Mesenchymal stem cell (in vitro differentiated cells and primary cell): Measurements from ENCODE around the gene MUS81. TPM values are rescaled to one million over a fixed set of nuclear protein-coding genes. Genes with fewer than 3 reads are reported as not detected.
A peak's percentile ranks its signal among the peaks of the same experiment; 100 is the strongest.

Experiments used
- DNase-seq: peaks from one replicate; pipeline ENCODE4 v3.0.0-alpha.2; 2013
- H2AFZ ChIP-seq: one replicate; pipeline ENCODE4 v1.6.1; 2013; ENCODE audit warnings: low read depth, mild to moderate bottlenecking, control low read depth, inconsistent platforms, low read length, moderate library complexity
- H2AK5ac ChIP-seq: 2 replicates; pipeline ENCODE4 v1.6.1; 2013; ENCODE audit warnings: low read length, moderate library complexity, mild to moderate bottlenecking, inconsistent platforms; ENCODE audit not compliant: severe bottlenecking
- H2BK120ac ChIP-seq: one replicate; pipeline ENCODE4 v1.6.1; 2013; ENCODE audit warnings: low read depth, mild to moderate bottlenecking, inconsistent platforms, low read length, moderate library complexity
- H2BK12ac ChIP-seq, 2 experiments: one replicate each; pipeline ENCODE4 v1.6.1; 2013; ENCODE audit warnings: inconsistent platforms in 2 of 2, low read length in 2 of 2, mild to moderate bottlenecking in 2 of 2, moderate library complexity in 2 of 2, control low read depth in 1 of 2
- H2BK15ac ChIP-seq: one replicate; pipeline ENCODE4 v1.6.1; 2013; ENCODE audit warnings: mild to moderate bottlenecking, low read depth, inconsistent platforms; ENCODE audit not compliant: poor library complexity, severe bottlenecking
- H2BK5ac ChIP-seq: 2 replicates; pipeline ENCODE4 v1.6.1; 2013; ENCODE audit warnings: low read depth, mild to moderate bottlenecking, low read length, control low read depth, inconsistent platforms; ENCODE audit not compliant: poor library complexity, severe bottlenecking
- H3K14ac ChIP-seq, 2 experiments: one replicate each; pipeline ENCODE4 v1.6.1; 2013; ENCODE audit warnings: inconsistent platforms in 2 of 2, low read length in 2 of 2, control low read depth in 1 of 2, mild to moderate bottlenecking in 1 of 2, moderate library complexity in 1 of 2
- H3K18ac ChIP-seq, 2 experiments: one replicate each; pipeline ENCODE4 v1.6.1; 2013; ENCODE audit warnings: inconsistent platforms in 2 of 2, low read length in 2 of 2, control low read depth in 1 of 2, low read depth in 1 of 2, mild to moderate bottlenecking in 1 of 2
- H3K23ac ChIP-seq, 2 experiments: one replicate each; pipeline ENCODE4 v1.6.1; 2013; ENCODE audit warnings: inconsistent platforms in 2 of 2, low read length in 2 of 2, mild to moderate bottlenecking in 2 of 2, moderate library complexity in 2 of 2, control low read depth in 1 of 2
- H3K27ac ChIP-seq: 2 replicates; pipeline ENCODE4 v1.5.1; 2013; ENCODE audit warnings: mild to moderate bottlenecking, moderate library complexity, low read length, control low read depth, inconsistent platforms; ENCODE audit not compliant: poor library complexity, severe bottlenecking
- H3K27me3 ChIP-seq, 2 experiments: 2 replicates each; pipeline versions ENCODE4 v1.6.1 to v1.7.0; 2013; ENCODE audit warnings: low read length in 2 of 2, mild to moderate bottlenecking in 2 of 2, moderate library complexity in 2 of 2, control low read depth in 1 of 2, inconsistent platforms in 1 of 2; ENCODE audit not compliant: control insufficient read depth in 1 of 2, insufficient read depth in 1 of 2
- H3K36me3 ChIP-seq, 2 experiments: 2 replicates each; pipeline versions ENCODE4 v1.6.1 to v1.7.0; 2013; ENCODE audit warnings: low read length in 2 of 2, control low read depth in 1 of 2, inconsistent platforms in 1 of 2, low read depth in 1 of 2, mild to moderate bottlenecking in 1 of 2; ENCODE audit not compliant: insufficient read depth in 2 of 2, control insufficient read depth in 1 of 2
- H3K4ac ChIP-seq, 2 experiments: one replicate each; pipeline ENCODE4 v1.6.1; 2013; ENCODE audit warnings: inconsistent platforms in 2 of 2, low read length in 2 of 2, mild to moderate bottlenecking in 2 of 2, moderate library complexity in 2 of 2, control low read depth in 1 of 2, low read depth in 1 of 2
- H3K4me1 ChIP-seq: 2 replicates; pipeline ENCODE4 v1.6.1; 2013; ENCODE audit warnings: low read depth, low read length, control low read depth; ENCODE audit not compliant: control insufficient read depth, insufficient read depth
- H3K4me2 ChIP-seq: 2 replicates; pipeline ENCODE4 v1.6.1; 2013; ENCODE audit warnings: low read length, mild to moderate bottlenecking, inconsistent platforms; ENCODE audit not compliant: poor library complexity, severe bottlenecking
- H3K4me3 ChIP-seq, 2 experiments: 2 replicates each; pipeline versions ENCODE4 v1.5.1 to v1.7.0; 2013; ENCODE audit warnings: low read length in 2 of 2, mild to moderate bottlenecking in 2 of 2, control low read depth in 1 of 2, low read depth in 1 of 2; ENCODE audit not compliant: insufficient read depth in 1 of 2
- H3K79me1 ChIP-seq: replicated peaks from 2 replicates; pipeline ENCODE4 v1.6.1; 2013; ENCODE audit warnings: mild to moderate bottlenecking, control low read depth, low read length, inconsistent platforms; ENCODE audit not compliant: poor library complexity, severe bottlenecking
- H3K9ac ChIP-seq: 2 replicates; pipeline ENCODE4 v1.7.0; 2013; ENCODE audit warnings: mild to moderate bottlenecking, low read length, moderate library complexity
- H3K9me3 ChIP-seq: 2 replicates; pipeline ENCODE4 v1.7.0; 2013; ENCODE audit warnings: mild to moderate bottlenecking, low read length; ENCODE audit not compliant: control insufficient read depth
- H4K8ac ChIP-seq: one replicate; pipeline ENCODE4 v1.6.1; 2013; ENCODE audit warnings: inconsistent platforms, mild to moderate bottlenecking, low read length, moderate library complexity
- H4K91ac ChIP-seq: one replicate; pipeline ENCODE4 v1.6.1; 2013; ENCODE audit warnings: mild to moderate bottlenecking, low read length, inconsistent platforms
- WGBS: methylation state at CpG from one replicate; pipeline ENCODE4 v1.1.7; 2013; ENCODE audit warnings: mixed read lengths; 5-methylcytosine and 5-hydroxymethylcytosine counted together
- polyA plus RNA-seq, 2 experiments: library from polyadenylated mRNA; stranded (reverse); fragments of 200-250 nt; gene quantifications; one replicate each; pipeline ENCODE4 v1.2.3, GENCODE V29; 2013

The MUS81 gene
- 36.8 TPM for polyA plus RNA-seq (2013, experiment 1 of 2)
- polyA plus RNA-seq (2013, experiment 2 of 2) = 36.2 TPM

- Histone ChIP-seq H3K9me3 (no peaks in the 10 kb centered on the region), H3K79me1 (peaks cover 12% of the 10 kb centered on the region), H3K4me1 (peaks cover 42% of the 10 kb centered on the region), H4K8ac (peak within 1 kb of the TSS; percentile 94), H3K4me3 (peak within 1 kb of the TSS; percentile 93 to 94), H4K91ac (peak within 1 kb of the TSS; percentile 96), H3K27ac (peak within 1 kb of the TSS; percentile 98), H2BK15ac (peak within 1 kb of the TSS; percentile 97), H3K27me3 (no peaks in the 10 kb centered on the region), H3K36me3 (peaks cover 46 to 48% of the 10 kb centered on the region in 2 experiments), H3K23ac (peak within 1 kb of the TSS; percentile 67 to 96), H3K18ac (peak within 1 kb of the TSS; percentile 77 to 93), H3K4ac (peak within 1 kb of the TSS; percentile 92 to 98), H2BK120ac (peak within 1 kb of the TSS; percentile 86), H2AFZ (peak within 1 kb of the TSS; percentile 36), H2AK5ac (peak within 1 kb of the TSS; percentile 47), H3K4me2 (peak within 1 kb of the TSS; percentile 91), H3K14ac (peak within 1 kb of the TSS in 1 of 2 experiments; percentile 99), H2BK12ac (peak within 1 kb of the TSS; percentile 69 to 90), H3K9ac (peak within 1 kb of the TSS; percentile 96), H2BK5ac (peak within 1 kb of the TSS; percentile 85)
- peak; percentile 98 for DNase-seq
- under 1% methylated on average over 77 of the region's 78 CpGs for WGBS
These were observed at the start of gene MUS81 for GRCh38 chr11:65860278-65861164. TSS of gene MUS81 (plus strand) at chr11:65860433. CDS start at chr11:65860754, 321 bp downstream.

- no peak for DNase-seq
- Histone ChIP-seq H4K91ac (no peak overlapping the region), H2BK12ac (no peak overlapping the region), H3K4me1 (peaks cover 2% of the 10 kb centered on the region), H3K9ac (no peak overlapping the region), H3K4me3 (no peak overlapping the region), H3K14ac (no peak overlapping the region), H3K23ac (no peak overlapping the region), H3K9me3 (no peaks in the 10 kb centered on the region), H3K18ac (no peak overlapping the region), H3K27me3 (peaks cover 12 to 34% of the 10 kb centered on the region in 2 experiments), H3K4ac (no peak overlapping the region), H3K4me2 (no peak overlapping the region), H3K27ac (no peak overlapping the region), H2AK5ac (no peak overlapping the region), H2BK120ac (no peak overlapping the region), H4K8ac (no peak overlapping the region), H3K36me3 (peaks cover 4 to 8% of the 10 kb centered on the region in 2 experiments), H2BK5ac (no peak overlapping the region), H2BK15ac (no peak overlapping the region), H3K79me1 (no peaks in the 10 kb centered on the region), H2AFZ (no peak overlapping the region)
- WGBS = 76% methylated on average over 16 of the region's 19 CpGs
These were observed 48.3 kb upstream of the MUS81 start for GRCh38 chr11:65811764-65812475.

- Histone ChIP-seq H2BK12ac (no peak overlapping the region), H2BK120ac (no peak overlapping the region), H3K18ac (no peak overlapping the region), H3K79me1 (no peaks in the 10 kb centered on the region), H2AFZ (no peak overlapping the region), H3K4me3 (peak overlapping the region in 1 of 2 experiments; percentile 14), H3K9me3 (no peaks in the 10 kb centered on the region), H3K9ac (peak overlapping the region; percentile 77), H2BK15ac (no peak overlapping the region), H3K4ac (no peak overlapping the region), H4K8ac (no peak overlapping the region), H3K27me3 (peaks cover 0 to 22% of the 10 kb centered on the region in 2 experiments), H2BK5ac (no peak overlapping the region), H3K27ac (no peak overlapping the region), H3K23ac (no peak overlapping the region), H3K36me3 (peaks cover 4 to 8% of the 10 kb centered on the region in 2 experiments), H3K4me2 (no peak overlapping the region), H4K91ac (no peak overlapping the region), H2AK5ac (no peak overlapping the region), H3K4me1 (peaks cover 2% of the 10 kb centered on the region), H3K14ac (no peak overlapping the region)
- 79% methylated on average over 18 of the region's 18 CpGs for WGBS
- no peak for DNase-seq
These were observed 45.9 kb upstream of the MUS81 start for GRCh38 chr11:65814131-65814985.
